OCI-M2 (cell line): ENCODE data around the gene CCNJL.

Experiments used
- DNase-seq: peaks from one replicate; lab custom pipeline; 2025; ENCODE audit not compliant: unreplicated experiment; lab: John Stamatoyannopoulos, UW

CCNJL gene

DNA sequence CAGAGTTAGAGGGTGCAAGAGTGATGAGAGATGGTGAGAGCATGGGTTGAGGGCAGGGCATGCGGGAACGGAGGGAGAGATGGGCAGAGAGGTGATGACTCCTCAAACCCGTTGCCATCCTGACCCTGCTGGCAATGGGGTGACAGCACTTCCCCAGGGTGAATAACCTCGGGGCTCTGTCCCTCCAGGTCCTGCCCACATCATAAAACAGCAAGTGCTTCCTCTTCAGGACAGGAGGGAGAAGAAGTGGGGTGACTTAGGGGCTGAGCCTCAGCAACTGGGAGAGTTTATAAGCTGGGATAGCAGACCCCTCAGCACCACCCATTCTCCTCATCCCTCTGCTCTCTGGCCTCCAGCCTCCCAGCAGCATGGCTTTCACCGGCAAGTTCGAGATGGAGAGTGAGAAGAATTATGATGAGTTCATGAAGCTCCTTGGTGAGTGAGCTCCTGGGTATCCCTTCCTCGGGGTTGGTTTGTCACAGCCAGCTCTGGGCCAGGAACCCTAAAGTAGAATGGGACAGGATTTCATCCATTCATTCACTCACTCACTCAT lies 83.1 kb downstream of the CCNJL start, which contains the start of gene FABP6:
TSS of gene FABP6 (plus strand) at position 317 of the 553 bp plus-strand sequence. CDS start at position 369, 52 bp downstream.
- no peak for DNase-seq

DNA sequence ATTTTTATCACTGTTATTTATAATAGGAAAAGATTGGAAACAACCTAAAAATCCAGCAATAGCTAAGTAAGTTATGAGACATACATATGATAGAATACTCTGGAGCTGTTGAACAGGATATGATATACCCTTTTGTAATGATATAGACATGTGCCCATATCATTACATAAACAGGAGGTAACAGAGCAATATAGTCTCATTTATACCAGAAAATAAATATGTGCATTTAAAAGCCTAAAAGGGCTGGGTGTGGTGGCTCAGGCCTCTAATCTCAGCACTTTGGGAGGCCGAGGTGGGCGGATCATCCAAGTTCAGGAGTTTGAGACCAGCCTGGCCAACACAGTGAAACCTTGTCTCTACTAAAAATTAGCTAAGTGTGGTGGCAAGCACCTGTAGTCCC lies 85.4 kb downstream of the CCNJL start:
- DNase-seq, result no peak

DNA sequence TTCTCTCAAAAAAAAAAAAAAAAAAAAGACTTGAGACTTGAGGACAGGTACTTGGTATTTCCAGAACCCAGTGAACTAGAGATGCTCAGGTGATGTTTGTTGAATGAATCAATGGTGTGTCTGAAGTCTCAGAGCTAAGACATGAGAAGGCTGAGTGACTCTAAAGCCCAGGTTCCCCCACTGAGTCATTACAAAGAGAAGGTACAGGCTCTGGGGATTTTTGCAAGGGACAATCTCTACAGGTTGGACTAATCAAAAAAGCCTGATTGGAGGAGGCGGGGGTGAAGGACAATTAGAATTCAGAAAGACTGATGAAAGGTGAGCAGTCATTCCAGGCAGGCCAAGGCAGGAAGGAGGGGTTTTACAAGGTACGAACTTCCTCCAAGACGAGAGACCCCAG lies 91.3 kb downstream of the CCNJL start:
- DNase-seq, result no peak

DNA sequence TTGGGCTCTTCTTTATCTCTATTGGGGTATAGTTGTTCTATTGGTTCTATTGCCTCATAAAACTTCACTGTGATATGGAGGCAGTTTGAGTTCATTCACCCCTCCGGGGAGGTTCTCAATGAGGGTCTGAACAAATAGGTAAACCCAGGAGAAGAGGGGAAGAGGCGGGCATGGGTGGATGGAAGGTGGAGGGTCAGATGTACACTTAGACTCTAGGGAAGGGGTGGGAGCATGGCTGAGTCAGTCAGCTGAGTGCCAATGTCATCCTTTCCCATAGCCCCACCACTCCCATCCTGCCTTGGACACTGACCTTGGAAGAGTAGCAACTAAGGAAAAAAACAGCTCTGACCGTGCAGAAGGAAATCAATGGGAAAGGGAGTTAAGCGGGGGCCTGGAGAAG lies 93.0 kb downstream of the CCNJL start:
- DNase-seq, result no peak

DNA sequence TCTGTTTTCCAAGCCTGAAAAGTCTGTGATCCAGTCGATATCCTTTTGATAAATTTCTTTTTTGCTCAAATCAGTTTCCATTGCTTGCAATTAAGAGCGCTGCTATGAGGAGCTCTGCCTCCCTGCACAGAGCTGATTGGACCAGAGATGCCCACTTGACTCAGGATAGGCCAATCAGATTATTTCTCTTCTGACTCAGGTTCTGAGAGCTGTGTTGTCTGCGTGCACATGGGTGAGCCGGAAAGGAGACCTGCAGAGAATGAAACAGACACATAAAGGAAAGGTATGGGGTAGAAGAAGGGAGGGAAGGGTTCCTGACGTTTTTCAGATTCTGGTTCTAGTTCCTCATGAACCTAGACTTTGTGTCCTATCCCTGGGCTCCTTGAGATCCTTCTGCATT lies 98.8 kb downstream of the CCNJL start:
- DNase-seq, result no peak

DNA sequence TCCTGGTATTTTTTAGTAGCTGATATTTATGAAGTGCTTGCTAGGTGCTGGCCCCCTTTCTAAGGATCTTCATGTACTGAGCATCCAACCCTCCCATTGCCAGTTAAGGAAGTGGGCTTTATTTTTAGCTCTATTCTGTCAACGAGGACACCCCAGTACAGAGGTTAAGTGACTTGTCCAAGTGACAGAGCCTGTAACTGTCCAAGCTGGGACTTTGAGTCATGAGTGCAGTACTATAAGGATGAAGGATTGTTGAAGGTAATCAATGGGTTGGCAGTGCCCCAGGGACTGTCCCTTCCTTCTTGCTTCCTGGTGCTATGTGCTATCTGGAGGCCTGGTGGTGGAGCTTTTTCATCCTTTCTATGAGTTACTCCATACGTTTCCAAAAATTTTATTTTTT lies 101.0 kb downstream of the CCNJL start:
- no peak for DNase-seq

DNA sequence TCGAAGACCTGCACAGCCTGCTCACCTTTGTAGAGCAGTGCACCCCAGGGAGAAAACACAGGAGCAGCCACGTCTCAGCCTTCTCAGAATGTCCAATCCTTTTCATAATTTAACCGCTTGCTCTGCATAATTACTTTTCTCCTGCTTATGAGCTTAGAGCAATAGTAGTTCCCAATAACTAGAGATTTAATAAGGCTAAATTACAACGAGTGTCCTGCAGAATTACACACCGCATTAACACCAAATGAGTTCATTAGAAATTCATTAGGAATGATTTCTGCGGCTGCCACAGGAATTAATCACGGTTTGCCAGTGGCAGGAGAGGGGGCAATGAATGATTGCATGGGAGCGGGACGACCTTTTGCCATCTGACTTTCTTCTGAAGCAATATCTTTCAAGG lies 101.8 kb downstream of the CCNJL start:
- DNase-seq, result no peak

DNA sequence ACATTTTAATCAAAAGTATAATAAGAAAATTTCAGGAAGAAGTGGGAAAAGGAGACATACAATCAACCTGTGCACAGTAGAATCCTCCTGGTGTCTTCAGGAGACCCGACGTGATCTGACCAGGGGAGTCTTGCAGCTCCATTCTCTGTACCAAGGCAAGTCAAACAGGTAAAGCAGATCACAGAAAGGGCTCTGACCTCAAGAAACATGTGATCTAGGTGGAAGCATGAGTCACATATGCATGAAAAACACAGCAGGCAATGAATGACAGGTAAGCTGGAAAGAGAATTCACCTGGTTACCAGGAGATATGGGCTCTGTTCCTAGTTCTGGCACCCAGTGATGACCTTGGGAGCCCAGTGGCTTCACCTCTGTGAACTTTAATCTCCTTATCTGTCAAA lies 102.4 kb downstream of the CCNJL start:
- DNase-seq, result no peak

DNA sequence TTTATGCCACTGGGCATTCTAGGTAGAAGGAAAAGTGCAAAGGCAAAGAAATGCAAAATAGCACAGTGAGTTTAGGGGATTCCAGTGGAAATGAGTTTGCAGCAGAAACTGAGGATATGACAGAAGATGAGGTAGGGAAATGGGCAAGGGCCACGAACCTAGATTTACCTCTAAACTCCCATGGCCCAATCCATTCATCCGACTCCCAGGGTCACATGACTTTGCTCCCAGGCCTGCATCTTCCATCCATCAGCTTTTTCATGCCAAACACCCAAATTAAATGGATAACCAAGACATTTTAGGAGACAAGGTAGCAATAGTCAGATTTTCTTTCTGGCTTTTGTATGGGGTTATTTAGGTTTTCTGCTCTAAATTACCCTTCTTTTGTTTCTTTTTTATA lies 105.3 kb downstream of the CCNJL start:
- no peak for DNase-seq
